Ovary (tissue), 3 donors: ENCODE data around the gene C15orf62.

Source experiments
- POLR2A ChIP-seq: fragments of 450-650 bp; IDR thresholded peaks from one replicate; pipeline ENCODE4 v1.6.1; 2017; ENCODE audit warnings: antibody characterized with exemption, mild to moderate bottlenecking, moderate library complexity
- TF ChIP-seq, protein P1 (sequence below), 3 donors: fragments of 450-650 bp in 2 of 3; fragments of 200-600 bp in 1 of 3; IDR thresholded peaks; one replicate each; pipeline versions ENCODE4 v1.5.1 to v1.8.0; 2016 to 2022; ENCODE audit warnings: antibody characterized with exemption in 3 of 3, mild to moderate bottlenecking in 1 of 3
- donor health status: DM: no; HTN: no; CAD: no.

DNA sequence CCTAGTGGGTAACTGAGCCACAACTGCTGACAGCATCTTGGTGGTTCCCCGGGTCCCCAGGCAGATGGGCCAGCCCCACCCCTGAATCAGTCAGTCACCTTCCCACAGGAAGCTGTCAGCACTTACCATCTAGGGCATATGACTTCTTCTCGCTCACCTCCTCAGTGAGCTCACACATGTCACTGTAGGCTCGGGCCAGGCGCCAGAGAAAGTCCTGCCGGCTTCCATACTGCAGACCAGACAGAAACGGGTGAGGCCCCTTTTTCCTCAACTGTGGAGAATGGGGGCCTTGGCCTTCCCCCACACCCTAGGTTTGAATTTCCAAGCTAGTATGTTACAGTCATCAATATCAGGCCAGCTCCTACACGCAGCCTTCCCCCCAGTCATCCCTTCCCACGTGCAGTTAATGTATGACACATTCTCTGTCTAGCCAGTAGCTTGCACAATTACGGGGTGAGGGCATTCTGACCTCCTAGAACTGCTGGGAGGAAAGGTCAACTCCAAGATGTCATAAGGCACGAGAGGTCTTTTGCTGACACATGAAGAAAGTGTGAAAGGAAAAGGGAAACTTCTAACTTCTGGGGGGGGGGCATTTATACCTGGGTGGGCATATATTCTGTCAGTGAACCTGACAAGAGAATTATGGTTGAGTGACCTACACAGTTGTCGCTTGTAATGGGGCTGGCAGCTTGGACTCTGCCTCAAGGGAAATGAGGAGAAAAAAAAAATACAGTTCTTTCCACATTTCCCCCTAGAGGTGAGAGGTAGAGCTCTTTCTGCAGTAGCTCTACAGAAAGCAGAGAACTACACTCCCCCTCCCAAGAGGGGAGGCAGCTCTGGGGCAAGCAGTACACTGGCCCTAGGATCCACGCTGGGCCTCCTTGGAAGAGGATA is 25.6 kb upstream of the C15orf62 start:
- TF ChIP-seq, protein P1, sequence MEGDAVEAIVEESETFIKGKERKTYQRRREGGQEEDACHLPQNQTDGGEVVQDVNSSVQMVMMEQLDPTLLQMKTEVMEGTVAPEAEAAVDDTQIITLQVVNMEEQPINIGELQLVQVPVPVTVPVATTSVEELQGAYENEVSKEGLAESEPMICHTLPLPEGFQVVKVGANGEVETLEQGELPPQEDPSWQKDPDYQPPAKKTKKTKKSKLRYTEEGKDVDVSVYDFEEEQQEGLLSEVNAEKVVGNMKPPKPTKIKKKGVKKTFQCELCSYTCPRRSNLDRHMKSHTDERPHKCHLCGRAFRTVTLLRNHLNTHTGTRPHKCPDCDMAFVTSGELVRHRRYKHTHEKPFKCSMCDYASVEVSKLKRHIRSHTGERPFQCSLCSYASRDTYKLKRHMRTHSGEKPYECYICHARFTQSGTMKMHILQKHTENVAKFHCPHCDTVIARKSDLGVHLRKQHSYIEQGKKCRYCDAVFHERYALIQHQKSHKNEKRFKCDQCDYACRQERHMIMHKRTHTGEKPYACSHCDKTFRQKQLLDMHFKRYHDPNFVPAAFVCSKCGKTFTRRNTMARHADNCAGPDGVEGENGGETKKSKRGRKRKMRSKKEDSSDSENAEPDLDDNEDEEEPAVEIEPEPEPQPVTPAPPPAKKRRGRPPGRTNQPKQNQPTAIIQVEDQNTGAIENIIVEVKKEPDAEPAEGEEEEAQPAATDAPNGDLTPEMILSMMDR (IDR thresholded peaks at IDR 0.05) = no peak
- no peak for TF ChIP-seq POLR2A
